Stimulated activated CD8-positive, alpha-beta memory T cell treated with anti-CD3 and anti-CD28 coated beads, Interleukin-7, amount 100 ng/mL, for 48 hours (primary cell): Measurements from ENCODE around the gene HES1.
A peak's percentile ranks its signal among the peaks of the same experiment; 100 is the strongest.

Experiments used
- DNase-seq, 2 donors: peaks; one replicate each; pipeline ENCODE4 v3.0.0-alpha.2; 2020; ENCODE audit warnings: low read depth in 1 of 2; ENCODE audit errors: extremely low read depth in 1 of 2

The HES1 gene

GRCh38 chr3:194101592-194102432 is 34.1 kb upstream of the HES1 start:
- DNase-seq: no peak

- no peak for DNase-seq
Measured at GRCh38 chr3:194102436-194102835, 33.5 kb upstream of the HES1 start.

- DNase-seq: no peak
Measured at GRCh38 chr3:194103505-194103904, 32.4 kb upstream of the HES1 start.

- no peak for DNase-seq
Measured at GRCh38 chr3:194103983-194104751, 31.8 kb upstream of the HES1 start.

- no peak for DNase-seq
Measured at GRCh38 chr3:194105292-194105691, 30.7 kb upstream of the HES1 start.

GRCh38 chr3:194107107-194107506 is 28.8 kb upstream of the HES1 start:
- peak in 1 of 2 donors; percentile 28 for DNase-seq

- DNase-seq: no peak
Measured at GRCh38 chr3:194109192-194109863, 26.6 kb upstream of the HES1 start.

GRCh38 chr3:194110483-194110882 is 25.5 kb upstream of the HES1 start:
- DNase-seq: no peak

- no peak for DNase-seq
Measured at GRCh38 chr3:194111336-194111735, 24.6 kb upstream of the HES1 start.

- no peak for DNase-seq
Measured at GRCh38 chr3:194112120-194113106, 23.5 kb upstream of the HES1 start.

GRCh38 chr3:194114123-194114522 is 21.8 kb upstream of the HES1 start:
- no peak for DNase-seq

GRCh38 chr3:194117104-194117845 is 18.7 kb upstream of the HES1 start:
- no peak for DNase-seq

GRCh38 chr3:194118920-194119319 is 17.0 kb upstream of the HES1 start:
- DNase-seq: no peak

GRCh38 chr3:194119831-194120590 is 15.9 kb upstream of the HES1 start:
- DNase-seq: no peak

GRCh38 chr3:194120789-194121770 is 14.9 kb upstream of the HES1 start:
- DNase-seq: no peak

GRCh38 chr3:194121891-194122631 is 13.9 kb upstream of the HES1 start:
- no peak for DNase-seq

- no peak for DNase-seq
Measured at GRCh38 chr3:194123726-194124125, 12.2 kb upstream of the HES1 start.
